Placental pericyte (primary cell): ENCODE data around the gene AR. TPM values are rescaled to one million over a fixed set of nuclear protein-coding genes. Genes with fewer than 3 reads are reported as not detected.

ENCODE experiments used
- total RNA-seq: library from RNA; depleted of rRNA; stranded (reverse); fragments of >200 nt; gene quantifications from 2 replicates; pipeline ENCODE4 v1.2.3, GENCODE V29; 2012

The AR gene
- total RNA-seq: 0.22 and 6.2 TPM in 2 replicates

GRCh38 chrX:67543818-67544217, at the start of gene AR:
Gene AR (plus strand): TSS chrX:67544021. CDS start chrX:67545147, 1,126 bp downstream.

